ENCODE results near the gene SPDYE3.
A peak's percentile ranks its signal among the peaks of the same experiment; 100 is the strongest.
"Not testable (repeated sequence)": the region's sequence is repeated elsewhere in the genome, so short reads cannot be mapped to it uniquely, and the experiment has no call there.

SPDYE3 gene

GRCh38 chr7:100270941-100271593 is 36.4 kb upstream of the SPDYE3 start:
- H3K27me3 ChIP-seq (ENCODE audit: control insufficient read depth, insufficient read depth, low read length); H3K9ac ChIP-seq (ENCODE audit: low read depth, low read length); H3K4me1 ChIP-seq (ENCODE audit: control insufficient read depth, insufficient read depth, low read length); H3K36me3 ChIP-seq (ENCODE audit: control insufficient read depth, insufficient read depth, low read length); H3K9me3 ChIP-seq (ENCODE audit: control insufficient read depth, insufficient read depth, low read length): not testable (repeated sequence)
- peak overlapping the region; percentile 55 for H3K4me3 ChIP-seq (ENCODE audit: low read depth, low read length)

GRCh38 chr7:100271716-100272537 is 35.6 kb upstream of the SPDYE3 start:
- Histone ChIP-seq H3K36me3 (ENCODE audit: control insufficient read depth, insufficient read depth, low read length) (no peaks in the 10 kb centered on the region), H3K27me3 (ENCODE audit: control insufficient read depth, insufficient read depth, low read length) (no peaks in the 10 kb centered on the region), H3K9me3 (ENCODE audit: control insufficient read depth, insufficient read depth, low read length) (no peaks in the 10 kb centered on the region), H3K4me1 (ENCODE audit: control insufficient read depth, insufficient read depth, low read length) (no peaks in the 10 kb centered on the region), H3K9ac (ENCODE audit: low read depth, low read length) (peak overlapping the region; percentile 54), H3K4me3 (ENCODE audit: low read depth, low read length) (peak overlapping the region; percentile 48)

- not testable (repeated sequence) for H3K9me3 ChIP-seq (ENCODE audit: control insufficient read depth, insufficient read depth, low read length); H3K27me3 ChIP-seq (ENCODE audit: control insufficient read depth, insufficient read depth, low read length); H3K36me3 ChIP-seq (ENCODE audit: control insufficient read depth, insufficient read depth, low read length); H3K4me1 ChIP-seq (ENCODE audit: control insufficient read depth, insufficient read depth, low read length)
- Histone ChIP-seq H3K9ac (ENCODE audit: low read depth, low read length) (peak overlapping the region; percentile 54), H3K4me3 (ENCODE audit: low read depth, low read length) (peak overlapping the region; percentile 48)
These were observed 35.0 kb upstream of the SPDYE3 start for GRCh38 chr7:100272538-100272902.

- Histone ChIP-seq H3K27me3 (ENCODE audit: control insufficient read depth, insufficient read depth, low read length) (no peaks in the 10 kb centered on the region), H3K9me3 (ENCODE audit: control insufficient read depth, insufficient read depth, low read length) (no peaks in the 10 kb centered on the region), H3K36me3 (ENCODE audit: control insufficient read depth, insufficient read depth, low read length) (no peaks in the 10 kb centered on the region), H3K9ac (ENCODE audit: low read depth, low read length) (no peak overlapping the region), H3K4me3 (ENCODE audit: low read depth, low read length) (no peak overlapping the region), H3K4me1 (ENCODE audit: control insufficient read depth, insufficient read depth, low read length) (no peaks in the 10 kb centered on the region)
These were observed 32.4 kb upstream of the SPDYE3 start for GRCh38 chr7:100275120-100275519.

GRCh38 chr7:100276126-100276525 is 31.4 kb upstream of the SPDYE3 start:
- not testable (repeated sequence) for H3K27me3 ChIP-seq (ENCODE audit: control insufficient read depth, insufficient read depth, low read length); H3K4me1 ChIP-seq (ENCODE audit: control insufficient read depth, insufficient read depth, low read length); H3K4me3 ChIP-seq (ENCODE audit: low read depth, low read length); H3K9ac ChIP-seq (ENCODE audit: low read depth, low read length); H3K9me3 ChIP-seq (ENCODE audit: control insufficient read depth, insufficient read depth, low read length); H3K36me3 ChIP-seq (ENCODE audit: control insufficient read depth, insufficient read depth, low read length)

GRCh38 chr7:100282069-100282608 is 25.4 kb upstream of the SPDYE3 start:
- H3K9ac ChIP-seq (ENCODE audit: low read depth, low read length); H3K4me1 ChIP-seq (ENCODE audit: control insufficient read depth, insufficient read depth, low read length); H3K36me3 ChIP-seq (ENCODE audit: control insufficient read depth, insufficient read depth, low read length); H3K9me3 ChIP-seq (ENCODE audit: control insufficient read depth, insufficient read depth, low read length); H3K4me3 ChIP-seq (ENCODE audit: low read depth, low read length); H3K27me3 ChIP-seq (ENCODE audit: control insufficient read depth, insufficient read depth, low read length): not testable (repeated sequence)

- H3K9ac ChIP-seq (ENCODE audit: low read depth, low read length); H3K4me1 ChIP-seq (ENCODE audit: control insufficient read depth, insufficient read depth, low read length); H3K9me3 ChIP-seq (ENCODE audit: control insufficient read depth, insufficient read depth, low read length); H3K27me3 ChIP-seq (ENCODE audit: control insufficient read depth, insufficient read depth, low read length); H3K36me3 ChIP-seq (ENCODE audit: control insufficient read depth, insufficient read depth, low read length); H3K4me3 ChIP-seq (ENCODE audit: low read depth, low read length): not testable (repeated sequence)
These were observed 24.4 kb upstream of the SPDYE3 start for GRCh38 chr7:100283147-100283546.

- not testable (repeated sequence) for H3K4me1 ChIP-seq (ENCODE audit: control insufficient read depth, insufficient read depth, low read length); H3K9ac ChIP-seq (ENCODE audit: low read depth, low read length); H3K27me3 ChIP-seq (ENCODE audit: control insufficient read depth, insufficient read depth, low read length); H3K9me3 ChIP-seq (ENCODE audit: control insufficient read depth, insufficient read depth, low read length); H3K36me3 ChIP-seq (ENCODE audit: control insufficient read depth, insufficient read depth, low read length); H3K4me3 ChIP-seq (ENCODE audit: low read depth, low read length)
These were observed 20.1 kb upstream of the SPDYE3 start for GRCh38 chr7:100287191-100287969.

- not testable (repeated sequence) for H3K4me1 ChIP-seq (ENCODE audit: control insufficient read depth, insufficient read depth, low read length); H3K27me3 ChIP-seq (ENCODE audit: control insufficient read depth, insufficient read depth, low read length); H3K9ac ChIP-seq (ENCODE audit: low read depth, low read length); H3K4me3 ChIP-seq (ENCODE audit: low read depth, low read length); H3K36me3 ChIP-seq (ENCODE audit: control insufficient read depth, insufficient read depth, low read length); H3K9me3 ChIP-seq (ENCODE audit: control insufficient read depth, insufficient read depth, low read length)
These were observed 19.2 kb upstream of the SPDYE3 start for GRCh38 chr7:100288258-100288657.

- not testable (repeated sequence) for H3K4me3 ChIP-seq (ENCODE audit: low read depth, low read length); H3K9me3 ChIP-seq (ENCODE audit: control insufficient read depth, insufficient read depth, low read length); H3K9ac ChIP-seq (ENCODE audit: low read depth, low read length); H3K4me1 ChIP-seq (ENCODE audit: control insufficient read depth, insufficient read depth, low read length); H3K36me3 ChIP-seq (ENCODE audit: control insufficient read depth, insufficient read depth, low read length); H3K27me3 ChIP-seq (ENCODE audit: control insufficient read depth, insufficient read depth, low read length)
These were observed 15.3 kb upstream of the SPDYE3 start for GRCh38 chr7:100292162-100292561.

- H3K36me3 ChIP-seq (ENCODE audit: control insufficient read depth, insufficient read depth, low read length); H3K4me3 ChIP-seq (ENCODE audit: low read depth, low read length); H3K4me1 ChIP-seq (ENCODE audit: control insufficient read depth, insufficient read depth, low read length); H3K9me3 ChIP-seq (ENCODE audit: control insufficient read depth, insufficient read depth, low read length); H3K27me3 ChIP-seq (ENCODE audit: control insufficient read depth, insufficient read depth, low read length); H3K9ac ChIP-seq (ENCODE audit: low read depth, low read length): not testable (repeated sequence)
These were observed 12.2 kb upstream of the SPDYE3 start for GRCh38 chr7:100295269-100295668.

Data from iPS-15b (cell line).